Heart left ventricle (tissue), 16 donors: Measurements from ENCODE around the gene CACNA1D. TPM values are rescaled to one million over a fixed set of nuclear protein-coding genes. Genes with fewer than 3 reads are reported as not detected.

Experiments
- ATAC-seq, 4 donors: fragments of 200-7000 bp; cut with Tn5 transposase; one replicate each; pipeline ENCODE4 v1.9.1; 2020 to 2022; ENCODE audit warnings: moderate library complexity in 4 of 4, mild to moderate bottlenecking in 3 of 4, moderate number of reproducible peaks in 1 of 4
- DNase-seq, 5 donors: peaks; one replicate each; pipeline ENCODE4 v3.0.0-alpha.2; 2020
- H3K27ac ChIP-seq, 12 donors: fragments of 200-600 bp; sonication (generic) in 4 of 12; one replicate each; pipeline versions ENCODE4 v1.5.0 to v1.8.0; 2016 to 2022; ENCODE audit warnings: mild to moderate bottlenecking in 2 of 12
- H3K27me3 ChIP-seq, 9 donors: fragments of 200-600 bp; sonication (generic) in 2 of 9; one replicate each; pipeline versions ENCODE4 v1.5.1 to v1.8.0; 2016 to 2022; ENCODE audit warnings: mild to moderate bottlenecking in 3 of 9
- H3K36me3 ChIP-seq, 9 donors: fragments of 200-600 bp; sonication (generic) in 2 of 9; one replicate each; pipeline versions ENCODE4 v1.5.0 to v1.8.0; 2018 to 2022; ENCODE audit warnings: mild to moderate bottlenecking in 2 of 9
- H3K4me1 ChIP-seq, 12 donors: fragments of 200-600 bp; sonication (generic) in 4 of 12; one replicate each; pipeline versions ENCODE4 v1.5.0 to v1.8.0; 2016 to 2022; ENCODE audit warnings: mild to moderate bottlenecking in 3 of 12
- H3K4me3 ChIP-seq, 12 donors: fragments of 200-600 bp; sonication (generic) in 4 of 12; one replicate each; pipeline versions ENCODE4 v1.5.0 to v1.8.0; 2017 to 2022; ENCODE audit warnings: mild to moderate bottlenecking in 9 of 12, moderate library complexity in 4 of 12
- H3K9me3 ChIP-seq, 12 donors: fragments of 200-600 bp; sonication (generic) in 4 of 12; one replicate each; pipeline versions ENCODE4 v1.5.0 to v1.8.0; 2016 to 2022; ENCODE audit warnings: mild to moderate bottlenecking in 1 of 12
- CTCF ChIP-seq, 12 donors: fragments of 200-600 bp; sonication (generic) in 4 of 12; IDR thresholded peaks; one replicate each; pipeline versions ENCODE4 v1.5.0 to v1.8.0; 2018 to 2022; ENCODE audit warnings: antibody characterized with exemption in 12 of 12, mild to moderate bottlenecking in 5 of 12
- POLR2A ChIP-seq, 2 donors: fragments of 450-650 bp; IDR thresholded peaks; one replicate each; pipeline ENCODE4 v1.6.1; 2017; ENCODE audit warnings: antibody characterized with exemption in 2 of 2, mild to moderate bottlenecking in 2 of 2, moderate library complexity in 2 of 2
- WGBS, 4 donors: extraction: QIAGEN DNeasy Blood & Tissue Kit in 2 of 4; methylation state at CpG; one replicate each; pipeline versions ENCODE4 v1.1.5 to v1.1.7; 2013 to 2018; 5-methylcytosine and 5-hydroxymethylcytosine counted together
- intact Hi-C, 10 donors: fragments of 100-400 bp; cut with DNase I; formaldehyde crosslinking; loops; one replicate each; pipeline versions ENCODE4 v1.11.1 to v1.14.2; 2022
- polyA plus RNA-seq, 2 donors: library from polyadenylated mRNA; stranded (reverse); fragments of 200-250 nt; gene quantifications; one replicate each; pipeline ENCODE4 v1.2.3, GENCODE V29; 2013
- total RNA-seq, 9 donors: library from RNA; depleted of rRNA in 2 of 9; stranded (reverse); fragments of >200 nt in 2 of 9; fragmentation: NEBNext Ultra II Directional in 3 of 9; extraction: Animal tissue kit (Norgen Biotek cat#: 25700) in 3 of 9; gene quantifications; one replicate each; pipeline versions ENCODE4 v1.1.0 to v1.2.4, GENCODE V29; 2016 to 2023
- donor health status: ischemic (EF 13 %, LVEDD 7.1; RV severe dilation, severe dysfunction).
- donor health status: healthy with polysubstance abuse.
- donor health status: DM: no; HTN: yes; CAD: no.
- donor health status: DM: no; HTN: no; CAD: no.
- donor health status: ischemic (EF 25% LVEDD 6.9; RV normal size, moderate dysfunction).
- donor health status: ischemic (EF 25% LVEDD 5.7; RV mildly dilated, moderate dysfunction).
- donor health status: healthy.
- donor health status: DM: yes; HTN: yes; CAD: no.
- donor health status: ischemic (EF 35%, LVEDD 5.7; RV mildly dilated, moderate dysfunction).
- donor health status: nonischemic (EF 11% LVEDD 7.7; RV severe dilation, severe dysfunction).
- donor health status: DM: yes; HTN: yes; CAD: no.
- donor health status: PGD.
- donor health status: ischemic (EF 29% LVEDD 5.4; RV normal size, mild dysfunction).
- donor health status: nonischemic (EF 23%, LVEDD 6.1; RV moderate dilation, normal function).

The CACNA1D gene
- total and polyA plus RNA-seq, 11 donors = 0.06 to 2.4 (median 0.40) TPM; not detected in 1

DNA sequence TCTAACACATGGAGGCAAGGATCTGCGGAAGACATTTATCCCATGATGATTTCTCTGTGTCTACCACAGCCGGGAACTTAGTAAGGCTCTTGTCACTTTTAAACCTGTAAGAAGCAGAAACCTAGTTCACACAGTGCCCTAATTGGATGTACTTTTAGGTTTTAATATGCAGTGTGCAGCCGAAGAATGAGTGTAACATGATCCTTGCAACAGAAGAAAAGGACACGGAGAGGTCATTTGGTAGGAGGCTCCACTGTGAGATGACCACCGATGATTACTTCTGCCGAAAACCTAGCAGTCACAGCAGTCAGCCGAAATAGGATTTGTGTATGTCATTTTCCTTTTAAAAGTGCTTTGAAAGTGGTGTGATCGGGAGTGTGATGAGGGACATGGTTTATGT, 6.8 kb downstream of the CACNA1D start:
- H3K4me3 ChIP-seq = no peak overlapping the region

DNA sequence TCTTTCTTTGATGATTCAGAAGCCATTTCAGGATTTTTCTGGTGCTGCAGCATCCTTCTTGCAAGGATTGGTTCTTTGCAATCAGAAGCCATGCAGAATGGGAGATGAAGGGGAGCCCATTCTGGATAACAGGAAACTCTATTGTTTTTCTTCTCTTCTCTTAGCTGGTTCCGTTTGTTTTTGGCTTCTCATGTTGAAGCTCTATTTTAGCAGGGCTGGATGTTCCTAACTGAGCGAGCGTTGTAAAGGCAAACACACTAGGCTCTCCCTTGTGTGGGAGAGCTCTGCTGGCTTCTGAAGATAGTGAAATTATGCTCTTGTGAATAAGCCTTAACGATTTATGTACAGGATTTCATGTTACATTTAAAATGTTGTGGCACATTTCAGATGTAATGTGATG, 8.3 kb downstream of the CACNA1D start:
- Histone ChIP-seq H3K4me3 (no peak overlapping the region), H3K4me1 (no peaks in the 10 kb centered on the region), H3K9me3 (no peaks in the 10 kb centered on the region), H3K27me3 (peaks cover 0 to 20% (median 3%) of the 10 kb centered on the region in 9 donors), H3K27ac (no peak overlapping the region), H3K36me3 (no peaks in the 10 kb centered on the region)
- no peak for ATAC-seq
- WGBS, 4 donors = 58 to 68% (median 63%) methylated on average over 4 of the region's 4 CpGs
- intact Hi-C loops = no loop called here
- DNase-seq = no peak
- TF ChIP-seq POLR2A (IDR thresholded peaks at IDR 0.05) (no peak), CTCF (IDR thresholded peaks at IDR 0.05) (no peak)

More for the DNA sequence above, 6.8 kb downstream of the CACNA1D start:
- intact Hi-C loops = no loop called here
- DNase-seq (no peak), ATAC-seq (no peak)
- Histone ChIP-seq H3K27ac (no peak overlapping the region), H3K36me3 (no peaks in the 10 kb centered on the region), H3K27me3 (peaks cover 0 to 33% (median 3%) of the 10 kb centered on the region in 9 donors), H3K9me3 (no peaks in the 10 kb centered on the region), H3K4me1 (peaks cover 0 to under 1% (median 0%) of the 10 kb centered on the region in 12 donors)
- WGBS, 4 donors = 56 to 63% (median 61%) methylated on average over 8 of the region's 8 CpGs
- TF ChIP-seq POLR2A (IDR thresholded peaks at IDR 0.05) = no peak
- no peak for TF ChIP-seq CTCF (IDR thresholded peaks at IDR 0.05)

- no peak overlapping the region for H3K27ac ChIP-seq
- DNase-seq (no peak), ATAC-seq (no peak)
- H3K4me1 ChIP-seq = no peaks in the 10 kb centered on the region
- no peak for TF ChIP-seq CTCF (IDR thresholded peaks at IDR 0.05)
- no peak for TF ChIP-seq POLR2A (IDR thresholded peaks at IDR 0.05)
- 88 to 91% (median 90%) methylated on average over 5 of the region's 5 CpGs for WGBS, 4 donors
- intact Hi-C loops = no loop called here
- H3K4me3 ChIP-seq = no peak overlapping the region
- H3K27me3 ChIP-seq = peaks cover 0 to 24% (median 7%) of the 10 kb centered on the region in 9 donors
- no peaks in the 10 kb centered on the region for H3K36me3 ChIP-seq
- no peaks in the 10 kb centered on the region for H3K9me3 ChIP-seq
Observed at GRCh38 chr3:53503195-53503594, 8.8 kb downstream of the CACNA1D start.

GRCh38 chr3:53506110-53506762, 11.8 kb downstream of the CACNA1D start:
- DNase-seq (no peak), ATAC-seq (no peak)
- 65 to 81% (median 74%) methylated on average over 4 of the region's 4 CpGs for WGBS, 4 donors

More at GRCh38 chr3:53506110-53506762, 11.8 kb downstream of the CACNA1D start:
- H3K27me3 ChIP-seq = peaks cover 0 to 41% (median 14%) of the 10 kb centered on the region in 9 donors
- H3K27ac ChIP-seq = no peak overlapping the region
- H3K4me1 ChIP-seq = no peaks in the 10 kb centered on the region
- intact Hi-C loops = no loop called here
- no peak for TF ChIP-seq CTCF (IDR thresholded peaks at IDR 0.05)
- TF ChIP-seq POLR2A (IDR thresholded peaks at IDR 0.05) = no peak
- H3K9me3 ChIP-seq = no peaks in the 10 kb centered on the region
- H3K36me3 ChIP-seq = no peaks in the 10 kb centered on the region
- H3K4me3 ChIP-seq = no peak overlapping the region
